HL-60 (cell line): ENCODE results near the gene PNPLA4.

Experiments
- DNase-seq, 2 experiments: peaks; one replicate each; pipeline ENCODE4 v3.0.0-alpha.2; 2010 to 2020; ENCODE audit warnings: low read depth in 1 of 2, low spot score in 1 of 2
- H3K27ac ChIP-seq: fragments of 250-450 bp; sonication (Bioruptor Pico); replicated peaks from 2 replicates; pipeline ENCODE4 v1.5.1; 2020; ENCODE audit warnings: mild to moderate bottlenecking, moderate library complexity
- H3K27me3 ChIP-seq: fragments of 250-450 bp; sonication (Bioruptor Pico); 2 replicates; pipeline ENCODE4 v1.5.1; 2021; ENCODE audit warnings: mild to moderate bottlenecking, moderate library complexity; ENCODE audit not compliant: insufficient read depth, poor library complexity, severe bottlenecking
- H3K4me3 ChIP-seq: replicated peaks from 2 replicates; pipeline ENCODE4 v1.5.1; 2011; ENCODE audit warnings: mild to moderate bottlenecking, control low read depth, low read length; ENCODE audit not compliant: insufficient read depth
- CTCF ChIP-seq: IDR thresholded peaks from one replicate; pipeline ENCODE4 v1.5.1; 2011; ENCODE audit warnings: low read length, control low read depth, inconsistent platforms; ENCODE audit not compliant: insufficient read depth
- GABPA ChIP-seq: IDR thresholded peaks from 2 replicates; pipeline ENCODE4 v1.6.1; 2012; ENCODE audit warnings: low read depth
- POLR2AphosphoS5 ChIP-seq: IDR thresholded peaks from 2 replicates; pipeline ENCODE4 v1.6.1; 2012; ENCODE audit warnings: low read depth
- REST ChIP-seq: IDR thresholded peaks from 2 replicates; pipeline ENCODE4 v1.6.1; 2012; ENCODE audit warnings: low read depth; ENCODE audit not compliant: insufficient replicate concordance
- SPI1 ChIP-seq: IDR thresholded peaks from 2 replicates; pipeline ENCODE4 v1.6.1; 2012; ENCODE audit warnings: low read depth, mild to moderate bottlenecking, borderline replicate concordance

PNPLA4 gene

GRCh38 chrX:7925867-7926472 lies 1.2 kb downstream of the PNPLA4 start:
- H3K27ac ChIP-seq, result no peak overlapping the region
- DNase-seq, result peak; percentile 32 to 79
- no peaks in the 10 kb centered on the region for H3K27me3 ChIP-seq
- TF ChIP-seq POLR2AphosphoS5 (no peak), CTCF (peak; percentile 42)
- no peak overlapping the region for H3K4me3 ChIP-seq

GRCh38 chrX:7921750-7922149 lies 5.5 kb downstream of the PNPLA4 start:
- Histone ChIP-seq H3K4me3 (no peak overlapping the region), H3K27ac (no peak overlapping the region), H3K27me3 (no peaks in the 10 kb centered on the region)
- DNase-seq, result no peak
- TF ChIP-seq POLR2AphosphoS5 (no peak), REST (no peak), GABPA (no peak), SPI1 (no peak), CTCF (no peak)

- DNase-seq, result no peak
- TF ChIP-seq GABPA (no peak), CTCF (no peak), REST (no peak), SPI1 (no peak), POLR2AphosphoS5 (no peak)
- no peaks in the 10 kb centered on the region for H3K27me3 ChIP-seq
- no peak overlapping the region for H3K4me3 ChIP-seq
- no peak overlapping the region for H3K27ac ChIP-seq
Measured at GRCh38 chrX:7908821-7909220, 18.4 kb downstream of the PNPLA4 start.

GRCh38 chrX:7904562-7904961 lies 22.7 kb downstream of the PNPLA4 start:
- H3K4me3 ChIP-seq, result no peak overlapping the region
- TF ChIP-seq SPI1 (no peak), POLR2AphosphoS5 (no peak), CTCF (no peak), GABPA (no peak), REST (no peak)
- no peak overlapping the region for H3K27ac ChIP-seq
- DNase-seq, result no peak
- no peaks in the 10 kb centered on the region for H3K27me3 ChIP-seq
